T-cell (primary cell): ENCODE results near the gene PYM1. TPM values are rescaled to one million over a fixed set of nuclear protein-coding genes. Genes with fewer than 3 reads are reported as not detected.

ENCODE experiments used
- ATAC-seq, 4 experiments: fragments of 200-7000 bp in 3 of 4; fragments of 150-1000 bp in 1 of 4; cut with Tn5 transposase; replicated peaks in 1 of 4; 1 replicate in 3 of 4; 2 replicates in 1 of 4; pipeline ENCODE4 v1.10.0; 2021; ENCODE audit warnings: moderate library complexity in 3 of 4, mild to moderate bottlenecking in 2 of 4, moderate number of reproducible peaks in 1 of 4
- CTCF ChIA-PET, 2 donors: fragments of 300-600 bp; sonication (Branson Sonifier 250); formaldehyde crosslinking; loops; one replicate each; lab custom pipeline; 2022; ENCODE audit warnings: antibody characterized with exemption in 2 of 2; lab: Charles Lee
- POLR2A ChIA-PET, 2 donors: fragments of 300-600 bp; sonication (Branson Sonifier 250); formaldehyde crosslinking; loops; one replicate each; lab custom pipeline; 2022; ENCODE audit warnings: antibody characterized with exemption in 2 of 2; lab: Charles Lee
- DNase-seq, 35 experiments: peaks; one replicate each; pipeline versions ENCODE4 v3.0.0 to v3.0.0-alpha.2; 2013 to 2023
- H3K27ac ChIP-seq: one replicate; pipeline ENCODE4 v1.5.1; 2013; ENCODE audit warnings: low read length
- H3K27me3 ChIP-seq, 2 experiments: replicated peaks in 1 of 2; 1 replicate in 1 of 2; 2 replicates in 1 of 2; pipeline versions ENCODE4 v1.6.1 to v1.7.0; 2013; ENCODE audit warnings: low read length in 1 of 2, mixed read lengths in 1 of 2; ENCODE audit not compliant: control insufficient read depth in 2 of 2, insufficient read depth in 2 of 2; ENCODE audit errors: extremely low read depth in 1 of 2
- H3K36me3 ChIP-seq, 2 donors: 1 replicate in 1 of 2; 2 replicates in 1 of 2; pipeline versions ENCODE4 v1.6.1 to v1.7.0; 2013; ENCODE audit warnings: low read length in 1 of 2; ENCODE audit not compliant: control insufficient read depth in 2 of 2, insufficient read depth in 1 of 2; ENCODE audit errors: extremely low read depth in 1 of 2
- H3K4me1 ChIP-seq, 2 experiments: 1 replicate in 1 of 2; 2 replicates in 1 of 2; pipeline versions ENCODE4 v1.6.1 to v1.7.0; 2013; ENCODE audit warnings: low read length in 2 of 2, mixed read lengths in 1 of 2; ENCODE audit not compliant: insufficient read depth in 2 of 2, control insufficient read depth in 1 of 2; ENCODE audit errors: extremely low read depth in 1 of 2
- H3K4me3 ChIP-seq, 2 donors: 1 replicate in 1 of 2; 2 replicates in 1 of 2; pipeline versions ENCODE4 v1.5.1 to v1.7.0; 2013; ENCODE audit warnings: mild to moderate bottlenecking in 2 of 2, low read length in 1 of 2, moderate library complexity in 1 of 2; ENCODE audit not compliant: control insufficient read depth in 1 of 2; ENCODE audit errors: extremely low read depth in 1 of 2
- H3K9me3 ChIP-seq: 2 replicates; pipeline ENCODE4 v1.7.0; 2013
- H3K27ac Mint-ChIP-seq, 2 donors: one replicate each; pipeline ENCODE4 v1.8.0; 2020 to 2021; ENCODE audit warnings: mild to moderate bottlenecking in 2 of 2, mixed read lengths in 2 of 2
- H3K27me3 Mint-ChIP-seq, 2 donors: one replicate each; pipeline ENCODE4 v1.8.0; 2021 to 2022; ENCODE audit warnings: mixed read lengths in 2 of 2
- H3K36me3 Mint-ChIP-seq: one replicate; pipeline ENCODE4 v1.8.0; 2021; ENCODE audit warnings: mixed read lengths
- H3K4me1 Mint-ChIP-seq, 3 donors: one replicate each; pipeline ENCODE4 v1.8.0; 2020 to 2022; ENCODE audit warnings: mixed read lengths in 3 of 3, mild to moderate bottlenecking in 1 of 3
- H3K4me3 Mint-ChIP-seq, 3 donors: one replicate each; pipeline ENCODE4 v1.8.0; 2020 to 2022; ENCODE audit warnings: mild to moderate bottlenecking in 3 of 3, mixed read lengths in 3 of 3, moderate library complexity in 3 of 3
- H3K9me3 Mint-ChIP-seq, 3 donors: one replicate each; pipeline ENCODE4 v1.8.0; 2020 to 2022; ENCODE audit warnings: mixed read lengths in 3 of 3
- WGBS: methylation state at CpG from one replicate; pipeline ENCODE4 v1.1.5; 2013; ENCODE audit warnings: missing lambda C conversion rate; ENCODE audit not compliant: insufficient coverage; 5-methylcytosine and 5-hydroxymethylcytosine counted together
- total RNA-seq, 35 experiments: library from RNA in 6 of 35; stranded (reverse) in 6 of 35; fragments of 120-200 nt in 1 of 35; gene quantifications; one replicate each; pipeline versions ENCODE4 v1.2.1 to v1.2.4 and lab custom pipeline; 2013 to 2026

Gene PYM1
- total RNA-seq, 5 donors from 2014 or later (not counting 1 experiment from before 2014, with no cell fraction given), result 21.7 to 40.9 (median 30.7) TPM

DNA sequence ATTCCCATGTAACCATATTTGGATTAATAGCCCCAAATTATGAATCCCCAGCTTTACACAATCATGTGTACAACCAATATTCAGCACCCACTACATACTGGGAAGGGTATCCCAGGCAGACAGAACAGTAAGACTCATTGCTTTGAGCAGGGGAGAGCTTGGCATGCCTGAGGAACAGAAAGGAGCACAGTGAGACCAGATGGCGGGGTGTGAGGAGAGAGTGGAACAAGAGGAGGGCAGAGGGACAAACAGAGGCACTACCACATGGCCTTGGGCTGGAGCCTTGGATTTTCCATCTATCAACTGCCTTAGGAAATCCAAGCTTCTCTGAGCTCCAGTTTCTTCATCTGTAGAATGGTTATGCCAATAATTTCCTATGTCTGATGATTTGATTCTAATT, 7.1 kb upstream of the PYM1 start:
- DNase-seq (no peak), ATAC-seq (no peak)
- Mint-ChIP-seq H3K36me3 (peaks cover 58% of the 10 kb centered on the region), H3K9me3 (no peaks in the 10 kb centered on the region), H3K4me1 (peaks cover 71 to 86% (median 81%) of the 10 kb centered on the region in 3 donors), H3K27me3 (no peaks in the 10 kb centered on the region), H3K4me3 (peak overlapping the region; percentile 96 to 100 (median 97)), H3K27ac (peak overlapping the region; percentile 96 to 99)
- Histone ChIP-seq H3K36me3 (peaks cover 8 to 60% of the 10 kb centered on the region in 2 donors), H3K27ac (peak overlapping the region; percentile 73), H3K4me1 (peaks cover 58 to 77% of the 10 kb centered on the region in 2 experiments), H3K4me3 (peak overlapping the region; percentile 53 to 88), H3K9me3 (no peaks in the 10 kb centered on the region), H3K27me3 (no peaks in the 10 kb centered on the region)
- ChIA-PET POLR2A (no interaction called here), CTCF (interaction anchor here in 1 of 2 donors (1.1 to 3.3 kb wide), 4 partner anchors 9 to 197 kb away, joined by 3 to 13 read pairs (median 4); no protein-coding TSS in a partner anchor)
- 60% methylated on average over 1 of the region's 1 CpG for WGBS

DNA sequence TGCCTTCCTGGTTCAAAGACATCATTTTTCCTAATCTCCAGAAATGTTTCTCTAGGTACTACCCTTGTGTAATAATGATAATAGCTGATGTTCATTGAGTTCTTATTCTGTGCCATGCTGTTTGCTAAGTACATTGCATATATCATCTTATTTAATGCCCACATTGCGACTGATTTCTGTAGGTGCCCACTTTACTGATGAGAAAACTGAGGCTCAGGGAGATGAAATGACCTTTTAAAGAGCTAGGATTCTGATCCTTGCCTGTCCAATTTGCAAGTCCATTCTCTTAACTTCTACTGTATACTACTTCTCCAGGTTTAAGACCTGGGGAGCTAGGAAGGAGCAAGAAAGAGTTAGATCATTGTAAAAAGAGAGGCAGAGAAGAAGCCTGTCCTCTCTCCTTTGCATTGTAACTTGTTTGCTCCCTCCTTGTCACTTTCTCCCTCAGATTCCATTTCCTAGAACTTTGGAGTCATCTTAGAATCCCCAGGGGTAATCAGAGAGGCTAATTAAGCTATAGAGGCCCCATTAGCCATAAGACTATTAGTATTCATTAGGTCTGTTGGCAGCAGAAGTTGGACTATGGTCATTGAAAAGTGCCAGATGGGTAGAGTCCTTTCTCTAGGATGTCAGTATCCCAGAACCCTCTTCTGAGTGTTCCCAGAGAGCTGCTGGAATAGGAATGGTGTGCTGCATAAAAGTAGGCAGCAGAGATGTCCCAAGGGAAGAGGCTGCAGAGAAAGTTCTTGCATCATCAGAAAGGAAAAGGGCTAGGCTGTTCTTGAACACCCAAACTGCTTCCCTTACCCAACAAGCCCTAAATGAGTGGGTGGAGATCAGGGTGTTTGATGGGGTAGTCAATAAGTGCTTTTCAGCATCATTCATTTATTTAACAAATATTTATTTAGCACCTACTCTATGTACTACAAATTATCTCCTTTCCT, 6.4 kb upstream of the PYM1 start:
- peaks cover 5 to 53% of the 10 kb centered on the region in 2 donors for H3K36me3 ChIP-seq
- WGBS, result no CpG with 5 or more reads among the region's 1 CpG

DNA sequence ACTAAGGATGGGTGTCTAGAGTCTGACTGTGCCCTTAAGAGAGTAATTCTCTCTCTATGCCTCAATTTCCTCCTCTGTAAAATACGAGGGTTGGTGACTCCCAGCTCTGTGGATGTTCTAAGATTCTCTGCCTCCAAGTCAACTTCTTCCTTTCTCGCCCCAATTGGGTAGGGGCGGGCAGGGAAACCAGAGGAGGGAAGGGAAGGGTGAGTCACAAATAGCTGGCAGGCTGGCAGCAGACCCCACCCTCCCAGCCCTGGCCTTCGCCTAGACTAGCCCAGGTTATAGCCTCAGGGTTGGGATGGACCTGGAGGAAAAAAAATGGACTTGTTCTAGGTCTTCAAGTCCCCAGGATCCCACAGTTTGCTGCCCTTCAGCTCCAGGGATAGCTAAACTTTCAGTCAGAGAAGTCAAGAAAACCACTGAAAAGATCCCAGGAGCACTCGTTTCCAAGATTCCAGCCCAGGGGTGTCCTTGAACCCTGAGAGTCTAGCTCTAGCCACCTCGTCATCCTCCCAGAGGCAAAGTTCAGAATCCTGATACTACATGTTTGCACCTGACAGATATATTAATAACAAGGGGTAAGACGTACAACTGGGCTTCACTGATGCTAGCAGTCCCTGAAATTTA, 5.6 kb upstream of the PYM1 start:
- POLR2A ChIA-PET, result interaction anchor here in 1 of 2 donors (0.5 to 1.2 kb wide), 2 partner anchors 115 to 180 kb away, joined by 4 to 10 read pairs; partner anchors contain the start of genes ORMDL2 and SARNP
- ATAC-seq, result no peak
- Histone ChIP-seq H3K4me3 (peak overlapping the region; percentile 88 to 93), H3K27ac (peak overlapping the region; percentile 73), H3K9me3 (no peaks in the 10 kb centered on the region), H3K4me1 (peaks cover 48 to 75% of the 10 kb centered on the region in 2 experiments), H3K27me3 (no peaks in the 10 kb centered on the region), H3K36me3 (peaks cover 4 to 45% of the 10 kb centered on the region in 2 donors)
- CTCF ChIA-PET, result interaction anchor here (0.7 to 1.3 kb wide), 5 partner anchors 9 to 115 kb away, joined by 3 to 9 read pairs (median 4); partner anchors contain the start of genes ORMDL2 (in 1 of the 2), RAB5B (in 1 of the 2) and SARNP (in 1 of the 2)
- DNase-seq, result peak in 2 of 35 experiments; percentile 35 to 36
- peaks cover 43% of the 10 kb centered on the region for H3K36me3 Mint-ChIP-seq
- no peaks in the 10 kb centered on the region for H3K9me3 Mint-ChIP-seq
- WGBS, result 20% methylated on average over 1 of the region's 7 CpGs
- peak overlapping the region; percentile 96 to 100 (median 97) for H3K4me3 Mint-ChIP-seq
- peak overlapping the region; percentile 96 to 99 for H3K27ac Mint-ChIP-seq
- H3K4me1 Mint-ChIP-seq, result peaks cover 64 to 81% (median 78%) of the 10 kb centered on the region in 3 donors
- H3K27me3 Mint-ChIP-seq, result no peaks in the 10 kb centered on the region

More for the DNA sequence above, 6.4 kb upstream of the PYM1 start:
- POLR2A ChIA-PET, result interaction anchor here (0.6 to 1.2 kb wide), 4 partner anchors 26 to 437 kb away, joined by 4 to 5 read pairs (median 4); partner anchors contain the start of genes ORMDL2 (in 1 of the 2) and SARNP (in 1 of the 2)
- DNase-seq (no peak), ATAC-seq (no peak)
- peak overlapping the region; percentile 88 to 93 for H3K4me3 ChIP-seq
- H3K4me1 Mint-ChIP-seq, result peaks cover 69 to 86% (median 81%) of the 10 kb centered on the region in 3 donors
- H3K9me3 Mint-ChIP-seq, result no peaks in the 10 kb centered on the region
- peaks cover 51% of the 10 kb centered on the region for H3K36me3 Mint-ChIP-seq
- H3K27me3 Mint-ChIP-seq, result no peaks in the 10 kb centered on the region
- H3K4me3 Mint-ChIP-seq, result peak overlapping the region; percentile 96 to 100 (median 97)
- peak overlapping the region; percentile 96 to 99 for H3K27ac Mint-ChIP-seq
- H3K27me3 ChIP-seq, result no peaks in the 10 kb centered on the region
- peaks cover 52 to 74% of the 10 kb centered on the region in 2 experiments for H3K4me1 ChIP-seq
- CTCF ChIA-PET, result interaction anchor here (0.6 to 3.3 kb wide), 9 partner anchors 8 to 196 kb away, joined by 3 to 13 read pairs (median 4); partner anchors contain the start of genes ORMDL2 (in 1 of the 2), RAB5B (in 1 of the 2) and SARNP (in 1 of the 2)
- peak overlapping the region; percentile 73 for H3K27ac ChIP-seq
- H3K9me3 ChIP-seq, result no peaks in the 10 kb centered on the region

DNA sequence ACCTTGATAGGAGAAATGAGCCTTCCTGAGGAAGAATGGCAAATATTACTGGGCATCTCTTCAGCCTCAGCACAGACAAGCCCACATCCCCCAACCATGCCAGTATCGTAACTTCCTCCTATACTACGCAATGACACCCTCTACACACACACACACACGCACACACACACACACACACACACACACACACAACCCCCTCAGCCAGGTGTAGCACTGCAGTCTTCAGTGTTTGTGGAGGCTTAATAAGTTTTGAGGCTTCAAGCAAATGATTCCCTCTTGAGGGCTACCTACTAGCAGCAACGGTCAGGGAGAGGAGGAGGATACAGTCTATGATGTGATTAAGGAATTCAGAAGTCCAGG, 4.8 kb upstream of the PYM1 start:
- H3K36me3 ChIP-seq, result peaks cover 3 to 38% of the 10 kb centered on the region in 2 donors
- ChIA-PET POLR2A (no interaction called here), CTCF (interaction anchor here in 1 of 2 donors (1.0 to 1.3 kb wide), 2 partner anchors 42 to 115 kb away, joined by 4 to 6 read pairs; partner anchors contain the start of genes ORMDL2, RAB5B and SARNP)
- peaks cover 40% of the 10 kb centered on the region for H3K36me3 Mint-ChIP-seq
- ATAC-seq (peak in 1 of 4 experiments; percentile 8), DNase-seq (peak in 34 of 35 experiments; percentile 23 to 70 (median 55))
- WGBS, result 0% methylated on average over 1 of the region's 4 CpGs
- no peaks in the 10 kb centered on the region for H3K9me3 Mint-ChIP-seq
- no peaks in the 10 kb centered on the region for H3K27me3 Mint-ChIP-seq
- peak overlapping the region; percentile 73 for H3K27ac ChIP-seq
- H3K4me1 ChIP-seq, result peaks cover 43 to 71% of the 10 kb centered on the region in 2 experiments
- H3K27ac Mint-ChIP-seq, result peak overlapping the region; percentile 96 to 99
- H3K27me3 ChIP-seq, result no peaks in the 10 kb centered on the region
- peak overlapping the region; percentile 96 to 100 (median 97) for H3K4me3 Mint-ChIP-seq
- H3K4me3 ChIP-seq, result peak overlapping the region; percentile 88 to 93
- peaks cover 62 to 80% (median 76%) of the 10 kb centered on the region in 3 donors for H3K4me1 Mint-ChIP-seq
- no peaks in the 10 kb centered on the region for H3K9me3 ChIP-seq

DNA sequence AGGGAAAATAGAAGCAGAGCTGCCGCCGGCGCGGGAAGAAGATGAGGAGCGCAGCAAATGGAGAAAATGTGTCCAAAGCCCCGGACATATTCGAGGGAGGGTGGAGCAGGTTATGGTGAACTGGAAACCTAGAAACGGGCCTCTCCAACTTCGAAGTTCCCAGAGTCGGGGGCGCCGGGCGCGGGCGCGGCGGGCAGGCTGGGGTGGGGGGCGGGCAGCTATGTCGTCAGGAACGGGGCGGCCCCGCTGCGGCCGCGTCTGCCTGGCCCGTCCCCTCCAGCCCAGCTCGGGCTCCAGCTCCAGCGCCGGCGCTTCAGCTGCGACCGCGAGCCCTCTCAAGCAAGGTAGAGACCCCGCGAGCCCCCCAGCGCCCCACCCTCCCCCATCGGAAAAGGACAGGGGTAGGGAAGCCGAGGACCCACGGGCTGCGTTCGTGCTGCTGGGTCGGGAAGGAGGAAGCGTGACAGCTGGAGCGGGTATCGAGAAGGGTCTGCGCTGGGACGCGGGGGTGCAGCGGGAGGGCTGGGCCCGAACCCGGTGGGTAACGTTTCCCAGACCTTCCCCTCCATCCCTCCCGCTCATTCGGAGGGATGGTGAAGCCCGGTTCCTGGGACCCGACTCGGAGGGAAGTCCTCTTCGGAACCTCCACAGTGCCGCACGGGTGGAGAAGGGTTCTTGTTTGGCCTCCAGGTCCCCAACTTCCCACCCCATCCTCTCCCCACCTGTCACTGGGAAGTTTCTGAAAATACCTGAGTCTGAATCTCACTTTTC, 4.3 kb upstream of the PYM1 start:
- Mint-ChIP-seq H3K27me3 (no peaks in the 10 kb centered on the region), H3K27ac (peak overlapping the region; percentile 96 to 99), H3K36me3 (peaks cover 34% of the 10 kb centered on the region), H3K9me3 (no peaks in the 10 kb centered on the region), H3K4me3 (peak overlapping the region; percentile 96 to 100 (median 97)), H3K4me1 (peaks cover 56 to 77% (median 70%) of the 10 kb centered on the region in 3 donors)
- Histone ChIP-seq H3K9me3 (no peaks in the 10 kb centered on the region), H3K4me3 (peak overlapping the region; percentile 88 to 98), H3K27ac (peak overlapping the region; percentile 84), H3K4me1 (peaks cover 37 to 65% of the 10 kb centered on the region in 2 experiments), H3K36me3 (peaks cover 0 to 32% of the 10 kb centered on the region in 2 donors), H3K27me3 (no peaks in the 10 kb centered on the region)
- CTCF ChIA-PET, result interaction anchor here in 1 of 2 donors (1.1 kb wide), 1 partner anchor 8 kb away, joined by 6 read pairs; no protein-coding TSS in a partner anchor
- POLR2A ChIA-PET, result no interaction called here
- ATAC-seq (no peak), DNase-seq (peak in 6 of 35 experiments; percentile 12 to 53 (median 33))
- WGBS, result under 1% methylated on average over 32 of the region's 60 CpGs
